ENCODE measurements around the gene IKBKE.
A peak's percentile ranks its signal among the peaks of the same experiment; 100 is the strongest.

The IKBKE gene

GRCh38 chr1:206445911-206446356 is 24.3 kb upstream of the IKBKE start:
- Mint-ChIP-seq H3K4me1 (no peaks in the 10 kb centered on the region), H3K36me3 (ENCODE audit: insufficient read depth) (peaks cover 8% of the 10 kb centered on the region), H3K27me3 (no peaks in the 10 kb centered on the region), H3K9me3 (no peaks in the 10 kb centered on the region), H3K4me3 (no peak overlapping the region), H3K27ac (ENCODE audit: low read depth) (no peak overlapping the region)
- ATAC-seq (replicated peaks; ENCODE audit: extremely low read depth, poor library complexity, severe bottlenecking), result no peak
- DNase-seq (ENCODE audit: low spot score in 2 of 2), result no peak

- Mint-ChIP-seq H3K9me3 (no peaks in the 10 kb centered on the region), H3K4me3 (no peak overlapping the region), H3K4me1 (no peaks in the 10 kb centered on the region), H3K36me3 (ENCODE audit: insufficient read depth) (peaks cover 12% of the 10 kb centered on the region), H3K27me3 (no peaks in the 10 kb centered on the region), H3K27ac (ENCODE audit: low read depth) (no peak overlapping the region)
- ATAC-seq (replicated peaks; ENCODE audit: extremely low read depth, poor library complexity, severe bottlenecking) (no peak), DNase-seq (ENCODE audit: low spot score in 2 of 2) (no peak)
Measured at GRCh38 chr1:206446688-206447421, 23.4 kb upstream of the IKBKE start.

GRCh38 chr1:206447422-206447765 is 22.9 kb upstream of the IKBKE start:
- no peak overlapping the region for H3K27ac Mint-ChIP-seq (ENCODE audit: low read depth)
- DNase-seq (ENCODE audit: low spot score in 2 of 2) (no peak), ATAC-seq (replicated peaks; ENCODE audit: extremely low read depth, poor library complexity, severe bottlenecking) (no peak)
- no peaks in the 10 kb centered on the region for H3K9me3 Mint-ChIP-seq
- no peak overlapping the region for H3K4me3 Mint-ChIP-seq
- H3K4me1 Mint-ChIP-seq, result no peaks in the 10 kb centered on the region
- no peaks in the 10 kb centered on the region for H3K27me3 Mint-ChIP-seq
- peaks cover 14% of the 10 kb centered on the region for H3K36me3 Mint-ChIP-seq (ENCODE audit: insufficient read depth)

GRCh38 chr1:206447792-206448191 is 22.5 kb upstream of the IKBKE start:
- DNase-seq (ENCODE audit: low spot score in 2 of 2), result no peak
- Mint-ChIP-seq H3K27me3 (no peaks in the 10 kb centered on the region), H3K4me3 (no peak overlapping the region), H3K9me3 (no peaks in the 10 kb centered on the region), H3K4me1 (no peaks in the 10 kb centered on the region), H3K27ac (ENCODE audit: low read depth) (peak overlapping the region; percentile 51), H3K36me3 (ENCODE audit: insufficient read depth) (peaks cover 18% of the 10 kb centered on the region)
- no peak for ATAC-seq (replicated peaks; ENCODE audit: extremely low read depth, poor library complexity, severe bottlenecking)

GRCh38 chr1:206448471-206448870 is 21.8 kb upstream of the IKBKE start:
- H3K36me3 Mint-ChIP-seq (ENCODE audit: insufficient read depth), result peaks cover 22% of the 10 kb centered on the region
- no peak overlapping the region for H3K4me3 Mint-ChIP-seq
- no peaks in the 10 kb centered on the region for H3K9me3 Mint-ChIP-seq
- H3K27me3 Mint-ChIP-seq, result no peaks in the 10 kb centered on the region
- DNase-seq (ENCODE audit: low spot score in 2 of 2) (no peak), ATAC-seq (replicated peaks; ENCODE audit: extremely low read depth, poor library complexity, severe bottlenecking) (no peak)
- no peaks in the 10 kb centered on the region for H3K4me1 Mint-ChIP-seq
- H3K27ac Mint-ChIP-seq (ENCODE audit: low read depth), result no peak overlapping the region

GRCh38 chr1:206449565-206449964 is 20.7 kb upstream of the IKBKE start:
- DNase-seq (ENCODE audit: low spot score in 2 of 2) (no peak), ATAC-seq (replicated peaks; ENCODE audit: extremely low read depth, poor library complexity, severe bottlenecking) (no peak)
- Mint-ChIP-seq H3K36me3 (ENCODE audit: insufficient read depth) (peaks cover 22% of the 10 kb centered on the region), H3K27ac (ENCODE audit: low read depth) (no peak overlapping the region), H3K9me3 (no peaks in the 10 kb centered on the region), H3K4me3 (no peak overlapping the region), H3K27me3 (no peaks in the 10 kb centered on the region), H3K4me1 (no peaks in the 10 kb centered on the region)

GRCh38 chr1:206450281-206450680 is 20.0 kb upstream of the IKBKE start:
- no peak overlapping the region for H3K27ac Mint-ChIP-seq (ENCODE audit: low read depth)
- no peak overlapping the region for H3K4me3 Mint-ChIP-seq
- H3K4me1 Mint-ChIP-seq, result no peaks in the 10 kb centered on the region
- H3K36me3 Mint-ChIP-seq (ENCODE audit: insufficient read depth), result peaks cover 22% of the 10 kb centered on the region
- no peaks in the 10 kb centered on the region for H3K27me3 Mint-ChIP-seq
- DNase-seq (ENCODE audit: low spot score in 2 of 2) (no peak), ATAC-seq (replicated peaks; ENCODE audit: extremely low read depth, poor library complexity, severe bottlenecking) (no peak)
- no peaks in the 10 kb centered on the region for H3K9me3 Mint-ChIP-seq

GRCh38 chr1:206451134-206451686 is 19.1 kb upstream of the IKBKE start:
- ATAC-seq (replicated peaks; ENCODE audit: extremely low read depth, poor library complexity, severe bottlenecking), result no peak
- H3K36me3 Mint-ChIP-seq (ENCODE audit: insufficient read depth), result peaks cover 27% of the 10 kb centered on the region
- H3K4me1 Mint-ChIP-seq, result no peaks in the 10 kb centered on the region

GRCh38 chr1:206453111-206453510 is 17.2 kb upstream of the IKBKE start:
- Mint-ChIP-seq H3K27me3 (no peaks in the 10 kb centered on the region), H3K9me3 (no peaks in the 10 kb centered on the region), H3K36me3 (ENCODE audit: insufficient read depth) (peaks cover 29% of the 10 kb centered on the region), H3K4me1 (no peaks in the 10 kb centered on the region), H3K4me3 (no peak overlapping the region), H3K27ac (ENCODE audit: low read depth) (no peak overlapping the region)
- DNase-seq (ENCODE audit: low spot score in 2 of 2), result no peak
- no peak for ATAC-seq (replicated peaks; ENCODE audit: extremely low read depth, poor library complexity, severe bottlenecking)

More at GRCh38 chr1:206451134-206451686, 19.1 kb upstream of the IKBKE start:
- no peak overlapping the region for H3K4me3 Mint-ChIP-seq
- no peaks in the 10 kb centered on the region for H3K27me3 Mint-ChIP-seq
- no peak for DNase-seq (ENCODE audit: low spot score in 2 of 2)
- no peak overlapping the region for H3K27ac Mint-ChIP-seq (ENCODE audit: low read depth)
- H3K9me3 Mint-ChIP-seq, result no peaks in the 10 kb centered on the region

- H3K27me3 Mint-ChIP-seq, result no peaks in the 10 kb centered on the region
- DNase-seq (ENCODE audit: low spot score in 2 of 2), result no peak
- H3K36me3 Mint-ChIP-seq (ENCODE audit: insufficient read depth), result peaks cover 23% of the 10 kb centered on the region
- H3K9me3 Mint-ChIP-seq, result no peaks in the 10 kb centered on the region
- H3K27ac Mint-ChIP-seq (ENCODE audit: low read depth), result no peak overlapping the region
- H3K4me1 Mint-ChIP-seq, result no peaks in the 10 kb centered on the region
- no peak overlapping the region for H3K4me3 Mint-ChIP-seq
- ATAC-seq (replicated peaks; ENCODE audit: extremely low read depth, poor library complexity, severe bottlenecking), result no peak
Measured at GRCh38 chr1:206455289-206455665, 15.0 kb upstream of the IKBKE start.

- H3K9me3 Mint-ChIP-seq, result no peaks in the 10 kb centered on the region
- H3K4me3 Mint-ChIP-seq, result no peak overlapping the region
- ATAC-seq (replicated peaks; ENCODE audit: extremely low read depth, poor library complexity, severe bottlenecking) (no peak), DNase-seq (ENCODE audit: low spot score in 2 of 2) (no peak)
- no peaks in the 10 kb centered on the region for H3K27me3 Mint-ChIP-seq
- H3K36me3 Mint-ChIP-seq (ENCODE audit: insufficient read depth), result peaks cover 21% of the 10 kb centered on the region
- no peaks in the 10 kb centered on the region for H3K4me1 Mint-ChIP-seq
- no peak overlapping the region for H3K27ac Mint-ChIP-seq (ENCODE audit: low read depth)
Measured at GRCh38 chr1:206455666-206456344, 14.5 kb upstream of the IKBKE start.

GRCh38 chr1:206456577-206457370 is 13.5 kb upstream of the IKBKE start:
- DNase-seq (ENCODE audit: low spot score in 2 of 2), result no peak
- Mint-ChIP-seq H3K9me3 (no peaks in the 10 kb centered on the region), H3K4me1 (no peaks in the 10 kb centered on the region), H3K36me3 (ENCODE audit: insufficient read depth) (peaks cover 18% of the 10 kb centered on the region), H3K27ac (ENCODE audit: low read depth) (no peak overlapping the region), H3K27me3 (no peaks in the 10 kb centered on the region), H3K4me3 (no peak overlapping the region)
- no peak for ATAC-seq (replicated peaks; ENCODE audit: extremely low read depth, poor library complexity, severe bottlenecking)
